Measurements from ENCODE around the gene ZNF439. TPM values are rescaled to one million over a fixed set of nuclear protein-coding genes. Genes with fewer than 3 reads are reported as not detected.

The ZNF439 gene
- polyA plus RNA-seq, 2 donors = 1.4 to 7.2 TPM

Other genes starting within 250 kb of the ZNF439 start
- 1 to 10 TPM; 6.6 to 9.5 TPM for gene ZNF823, start 109.8 kb upstream of the ZNF439 start, polyA plus RNA-seq
- 1 to 10 TPM; 1.6 to 2.2 TPM for gene ZNF441, start 81.7 kb upstream of the ZNF439 start, polyA plus RNA-seq
- under 1 TPM; 0.19 to 0.53 TPM for gene ZNF491, start 50.2 kb upstream of the ZNF439 start, polyA plus RNA-seq
- 10 to 100 TPM in 1 of 2 donors, 1 to 10 TPM in 1; 5.1 to 16.1 TPM for gene ZNF440, start 34.5 kb upstream of the ZNF439 start, polyA plus RNA-seq
- gene ZNF69, start 39.1 kb downstream of the ZNF439 start, polyA plus RNA-seq = 1 to 10 TPM in 1 of 2 donors, under 1 TPM in 1; 0.36 to 1.2 TPM
- 10 to 100 TPM in 1 of 2 donors, 1 to 10 TPM in 1; 6.4 to 16.9 TPM for gene ZNF700, start 76.4 kb downstream of the ZNF439 start, polyA plus RNA-seq
- 1 to 10 TPM; 1.1 to 2.7 TPM for gene ZNF763, start 116.3 kb downstream of the ZNF439 start, polyA plus RNA-seq
- gene ZNF433, start 187.0 kb downstream of the ZNF439 start, polyA plus RNA-seq = 1 to 10 TPM; 5.0 to 7.3 TPM
- under 1 TPM; 0.18 to 0.24 TPM for gene ZNF878, start 204.2 kb downstream of the ZNF439 start, polyA plus RNA-seq
- gene ZNF844, start 216.0 kb downstream of the ZNF439 start, polyA plus RNA-seq = 1 to 10 TPM; 2.0 to 3.2 TPM